Measurements from ENCODE around the gene MAGI1.

The MAGI1 gene

DNA sequence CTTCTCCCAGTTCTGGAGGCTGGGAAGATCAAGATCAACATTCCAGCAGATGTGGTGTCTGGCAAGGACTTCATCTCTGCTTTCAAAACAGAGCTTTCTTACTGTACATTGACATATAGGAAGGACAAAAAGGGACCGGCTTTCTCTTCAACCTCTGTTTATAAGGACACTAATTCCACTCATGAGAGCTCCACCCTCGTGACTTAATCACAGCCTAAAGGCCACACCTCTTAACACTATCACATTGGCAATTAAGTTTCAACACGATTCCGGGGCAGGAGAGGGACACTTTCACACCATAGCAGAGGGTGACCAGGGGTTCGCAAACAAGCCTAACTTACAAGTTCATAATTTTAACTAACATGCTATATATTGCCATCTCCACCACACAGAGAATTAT, 231.5 kb downstream of the MAGI1 start:
- no peak for DNase-seq (ENCODE audit: low read depth)

DNA sequence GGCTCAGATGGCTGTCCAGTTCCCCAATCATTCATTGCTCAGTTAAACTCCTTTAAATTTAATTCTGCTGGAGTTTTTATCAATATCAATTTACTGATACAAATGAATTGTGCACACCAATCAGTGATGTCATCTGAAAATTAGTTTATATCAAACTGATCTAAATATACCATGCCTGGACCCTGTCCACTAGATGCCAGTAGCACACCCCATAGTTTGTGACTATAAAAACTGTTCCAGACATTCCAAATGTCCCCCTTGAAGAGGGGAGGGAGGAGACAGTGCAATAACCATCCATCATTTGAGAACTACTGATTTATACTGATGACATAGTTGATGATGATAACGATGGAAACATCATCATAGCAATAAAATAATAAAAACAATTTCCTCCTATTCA, 232.1 kb downstream of the MAGI1 start:
- no peak for DNase-seq (ENCODE audit: low read depth)

DNA sequence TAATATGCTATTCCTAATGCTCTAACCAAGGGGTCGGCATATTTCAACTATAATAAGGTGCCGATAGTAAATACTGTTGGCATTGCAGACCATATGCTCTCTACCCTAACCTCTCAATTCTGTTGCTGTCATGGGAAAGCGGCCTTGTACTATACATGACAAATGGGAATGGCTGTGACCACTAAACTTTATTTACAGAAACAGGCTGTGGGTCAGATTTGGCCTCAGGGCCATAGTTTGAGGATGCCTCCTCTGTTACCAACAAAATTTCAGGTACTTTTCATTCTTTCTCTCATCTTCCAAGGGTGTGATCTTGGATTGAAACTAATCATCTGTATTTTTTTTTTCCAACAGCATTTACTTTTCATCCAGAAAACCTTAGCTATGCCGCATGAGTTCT, 242.0 kb downstream of the MAGI1 start:
- no peak for DNase-seq (ENCODE audit: low read depth)

DNA sequence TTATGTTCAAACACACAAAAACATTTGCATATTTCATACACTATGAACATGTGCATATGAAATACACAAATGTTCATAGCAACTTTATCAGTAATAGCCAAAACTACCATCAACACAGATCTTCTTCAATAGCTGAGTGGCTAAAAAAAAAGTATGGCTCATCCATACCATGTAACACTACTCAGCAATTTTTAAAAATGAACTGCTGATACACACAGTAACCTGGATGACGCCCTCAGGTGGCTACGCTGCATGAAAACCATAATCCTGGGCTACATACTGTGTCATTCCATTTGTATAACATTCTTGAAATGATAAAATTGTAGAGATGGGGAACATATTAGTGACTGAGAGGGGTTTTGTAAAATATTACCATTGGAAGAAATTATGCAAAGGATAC, 243.6 kb downstream of the MAGI1 start:
- DNase-seq (ENCODE audit: low read depth): no peak

DNA sequence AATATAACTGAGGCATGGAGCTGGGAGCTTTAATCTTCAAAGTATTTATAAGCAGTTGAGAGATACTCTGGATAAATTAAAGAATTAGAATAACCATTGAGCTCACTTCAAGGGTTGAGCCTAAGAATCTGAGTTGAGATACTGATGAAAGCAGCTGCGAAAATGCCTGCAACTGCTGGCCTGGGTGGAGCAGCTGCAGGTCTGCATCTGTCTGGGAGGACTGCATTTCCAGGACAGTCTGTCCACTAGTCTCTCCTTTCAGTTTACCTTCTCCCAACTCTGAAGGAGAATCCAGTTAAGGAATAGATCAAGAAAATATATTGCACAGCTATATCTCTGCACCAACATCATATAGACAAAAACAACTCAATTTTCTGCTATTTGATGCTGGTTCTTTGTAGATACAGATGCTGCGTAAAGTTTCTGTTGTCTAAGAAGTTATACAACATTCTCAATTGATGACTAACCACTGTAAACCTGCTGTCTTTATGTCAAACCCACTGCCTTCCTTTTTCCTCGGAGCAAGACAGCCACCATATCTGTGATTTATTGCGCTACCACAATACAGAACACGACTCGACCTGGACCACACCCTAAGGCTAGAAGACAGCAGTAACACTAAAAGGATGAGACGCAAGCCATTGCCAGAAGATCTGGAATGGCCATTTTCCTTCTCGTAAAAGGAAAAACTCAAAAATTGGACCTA, 245.1 kb downstream of the MAGI1 start:
- peak; percentile 51 for DNase-seq (ENCODE audit: low read depth)

DNA sequence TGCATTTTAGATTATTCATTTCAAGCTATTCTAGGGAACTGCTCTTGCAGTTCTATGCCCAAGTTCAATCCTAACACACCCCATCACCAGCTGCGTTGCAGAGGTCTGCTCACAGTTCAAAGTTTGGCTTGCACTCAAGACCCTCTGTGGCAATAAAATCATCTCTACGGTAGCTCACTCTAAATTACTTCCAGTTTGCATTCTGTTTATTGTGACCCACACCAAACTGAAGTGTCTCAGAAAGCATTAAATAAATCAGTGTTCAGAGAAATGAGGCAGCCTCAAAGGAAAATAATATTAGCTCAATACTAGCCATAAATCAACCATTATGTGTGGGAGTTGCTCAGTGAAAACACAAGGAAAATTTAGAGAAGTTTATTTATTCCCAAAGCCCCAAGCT, 250.3 kb downstream of the MAGI1 start:
- no peak for DNase-seq (ENCODE audit: low read depth)

DNA sequence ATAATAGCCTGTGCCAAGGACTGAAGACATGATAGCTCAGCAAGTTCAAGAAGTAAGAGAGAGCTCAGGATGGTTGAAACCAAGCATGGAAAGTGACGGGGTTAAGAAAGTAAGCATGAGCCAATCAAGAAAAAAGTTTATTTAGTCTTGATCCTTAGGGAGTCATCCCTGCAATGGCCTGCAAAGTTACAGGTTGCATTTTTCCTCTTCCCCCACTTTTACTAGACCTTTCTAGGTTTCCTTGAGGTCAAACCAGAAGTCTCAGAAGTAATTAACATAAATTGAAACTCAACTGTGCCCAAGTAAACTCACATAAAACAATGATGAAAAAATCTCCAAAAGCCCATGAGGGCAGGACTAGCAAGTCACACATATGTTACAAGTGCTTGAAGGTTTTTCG, 250.9 kb downstream of the MAGI1 start:
- no peak for DNase-seq (ENCODE audit: low read depth)

DNA sequence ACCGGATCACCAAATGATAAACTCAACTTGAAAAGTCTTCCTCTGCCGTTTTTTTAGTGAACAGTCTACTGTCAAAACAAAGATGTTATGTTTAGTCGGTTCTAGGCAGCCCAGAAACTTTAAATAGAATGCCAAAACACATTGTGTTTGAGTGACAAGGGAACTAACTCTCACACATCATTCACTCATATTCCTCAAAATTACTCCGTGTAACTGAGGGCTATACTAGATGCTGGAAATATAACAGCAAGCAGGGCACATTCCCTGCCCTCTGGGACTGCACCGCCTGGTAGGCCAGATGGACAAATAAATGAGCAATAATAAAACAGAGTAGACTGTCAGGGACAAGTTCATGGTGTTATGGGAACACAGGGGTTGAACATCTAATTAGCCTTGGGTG, 251.4 kb downstream of the MAGI1 start:
- no peak for DNase-seq (ENCODE audit: low read depth)

DNA sequence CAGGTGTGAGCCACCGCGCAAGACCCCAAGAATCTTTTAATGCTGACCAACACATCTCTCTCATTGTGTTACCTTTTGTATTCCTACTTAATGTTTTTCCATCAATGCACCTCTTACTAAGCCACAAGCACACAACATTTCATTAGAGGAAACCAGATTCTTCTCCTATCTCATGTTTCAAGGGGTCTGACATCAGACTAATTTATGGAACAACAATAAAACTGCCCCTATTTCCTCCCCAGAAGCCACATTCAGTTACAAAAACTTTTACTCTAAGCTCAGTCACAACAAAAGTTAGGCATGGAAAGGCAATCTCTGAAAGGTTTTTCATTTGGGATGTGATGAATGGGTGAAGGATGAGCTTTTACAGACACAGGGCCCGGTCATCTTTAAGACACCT, 251.8 kb downstream of the MAGI1 start:
- no peak for DNase-seq (ENCODE audit: low read depth)

DNA sequence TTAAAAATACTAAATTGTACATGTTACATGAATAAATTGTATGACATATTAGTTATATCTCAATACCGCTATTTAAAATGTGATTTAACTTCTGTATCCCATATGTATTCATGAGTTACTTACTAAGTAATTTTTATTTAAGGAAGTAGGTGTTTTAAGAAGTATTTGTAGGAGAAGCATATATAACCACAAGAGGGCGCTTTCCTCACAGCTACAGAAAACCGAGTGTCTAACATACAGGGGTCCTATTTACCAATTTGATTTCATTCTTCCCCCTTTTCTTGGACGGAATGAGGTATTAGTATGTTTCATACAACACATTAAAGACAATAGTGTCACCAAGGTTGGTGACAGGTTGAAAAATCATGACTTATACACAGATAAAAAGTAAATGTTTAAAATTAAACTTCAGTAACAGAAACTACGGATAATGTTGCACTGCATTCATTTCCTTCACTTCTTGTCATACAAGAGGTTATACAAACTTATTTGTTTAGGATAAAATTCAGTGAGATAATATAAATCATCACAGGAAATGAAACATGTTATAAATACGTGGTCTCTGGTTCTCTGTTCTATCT, 253.6 kb downstream of the MAGI1 start:
- peak; percentile 72 for DNase-seq (ENCODE audit: low read depth)

DNA sequence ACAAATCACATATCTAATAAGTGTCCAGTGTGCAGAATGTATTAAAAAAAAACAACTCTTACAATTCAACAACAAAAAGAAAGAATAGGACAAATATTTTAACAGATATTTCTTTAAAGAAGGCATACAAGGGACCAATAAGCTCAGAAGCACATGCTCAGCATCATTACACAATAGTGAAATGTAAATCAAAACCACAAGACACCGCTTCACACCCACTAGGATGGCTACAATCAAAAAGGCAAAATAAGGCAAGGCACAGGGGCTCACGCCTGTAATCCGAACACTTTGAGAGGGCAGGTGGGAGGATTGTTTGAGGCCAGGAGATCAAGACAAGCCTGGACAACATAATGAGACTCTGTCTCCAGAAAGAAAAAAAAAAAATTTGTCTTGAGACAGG, 255.6 kb downstream of the MAGI1 start:
- no peak for DNase-seq (ENCODE audit: low read depth)

DNA sequence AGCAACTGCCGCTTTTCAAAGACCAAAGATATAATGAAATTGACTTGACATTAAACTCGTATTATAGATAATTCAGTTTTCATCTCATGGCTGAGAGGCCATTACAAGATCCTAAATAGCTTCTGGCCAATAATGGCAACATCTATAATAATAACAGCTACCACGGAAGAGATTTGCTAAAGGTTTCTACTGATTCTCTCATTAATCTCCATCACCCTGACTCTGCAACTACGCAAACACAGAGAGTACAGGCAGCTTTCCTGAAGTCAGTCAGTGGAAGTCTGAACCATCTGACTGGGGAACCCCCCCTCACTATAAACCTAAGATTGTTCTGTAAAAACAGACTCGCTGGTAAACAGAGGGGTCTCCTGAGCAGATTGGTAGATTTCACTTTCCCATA, 257.1 kb downstream of the MAGI1 start:
- DNase-seq (ENCODE audit: low read depth): no peak

DNA sequence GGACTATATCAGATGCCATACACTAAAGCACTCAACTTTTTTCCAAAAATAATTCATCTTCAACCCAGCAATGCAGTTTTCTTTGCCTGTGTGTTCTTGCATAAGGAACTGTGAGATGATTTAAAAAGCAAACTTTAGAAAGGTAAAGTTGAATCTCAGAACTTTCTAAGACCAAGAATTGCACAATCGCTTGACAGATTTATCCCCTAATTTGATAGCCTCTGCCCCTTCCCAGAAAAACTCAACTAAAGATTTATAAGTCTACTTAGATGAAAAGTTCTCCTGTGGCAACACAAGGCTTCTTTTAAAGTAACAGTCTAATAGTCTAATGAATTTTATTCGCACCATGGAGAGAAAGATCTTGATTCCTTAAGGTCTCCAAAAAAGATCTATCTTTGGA, 259.3 kb downstream of the MAGI1 start:
- DNase-seq (ENCODE audit: low read depth): no peak

DNA sequence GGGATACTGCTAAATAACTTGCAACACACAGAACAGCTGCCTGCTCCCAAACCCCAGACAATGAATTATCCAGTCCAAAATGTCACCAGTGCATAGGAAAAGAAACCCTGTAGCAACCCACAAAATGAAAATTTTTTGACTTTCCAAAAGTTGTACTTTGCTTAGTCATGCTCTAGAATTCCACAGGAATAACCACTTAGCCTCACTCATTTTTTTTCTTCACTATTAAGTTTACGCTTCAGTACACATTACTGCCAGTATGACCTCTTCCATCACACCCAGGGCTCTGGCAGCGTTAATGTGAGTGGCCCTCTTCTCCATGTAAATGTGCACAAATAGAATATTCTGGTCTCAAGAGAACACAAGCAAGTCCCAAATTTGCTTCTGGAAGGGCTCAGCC, 259.8 kb downstream of the MAGI1 start:
- no peak for DNase-seq (ENCODE audit: low read depth)

DNA sequence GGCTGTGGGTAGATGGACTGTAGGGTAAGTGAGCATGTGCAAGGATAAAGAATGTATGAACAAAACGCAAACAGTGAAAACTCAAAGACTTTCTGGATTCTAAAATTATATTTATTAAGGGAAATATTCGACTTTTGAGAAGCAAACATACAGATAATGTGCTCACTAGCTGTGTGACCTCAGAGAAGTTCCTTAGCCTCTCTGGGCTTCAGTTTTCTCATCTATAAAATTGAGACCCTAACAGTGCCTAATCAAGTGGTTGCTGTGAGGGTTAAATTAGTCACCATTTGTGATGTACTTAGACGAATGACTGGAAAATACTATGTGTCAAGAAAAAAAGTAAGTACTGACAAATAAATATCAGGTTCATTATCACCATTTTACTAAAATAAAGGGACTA, 261.7 kb downstream of the MAGI1 start:
- no peak for DNase-seq (ENCODE audit: low read depth)

DNA sequence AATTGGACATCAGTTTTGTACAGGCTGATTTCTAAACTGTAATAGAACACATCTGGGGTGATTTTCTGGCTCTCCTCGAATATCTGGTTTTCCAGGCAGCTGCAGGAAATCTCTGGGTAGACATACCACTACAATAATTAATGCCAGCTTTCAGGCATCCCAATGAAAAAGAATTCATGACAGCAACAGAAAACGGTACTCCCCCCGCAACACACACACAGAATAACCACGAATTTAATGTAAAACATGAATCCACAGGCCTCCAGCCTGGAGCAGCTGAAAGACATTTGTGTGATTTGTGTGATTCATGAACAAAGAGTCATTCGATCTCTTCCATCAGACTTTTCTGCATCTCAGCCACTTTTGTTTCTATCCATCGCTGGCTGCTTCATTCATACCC, 262.2 kb downstream of the MAGI1 start:
- DNase-seq (ENCODE audit: low read depth): no peak

DNA sequence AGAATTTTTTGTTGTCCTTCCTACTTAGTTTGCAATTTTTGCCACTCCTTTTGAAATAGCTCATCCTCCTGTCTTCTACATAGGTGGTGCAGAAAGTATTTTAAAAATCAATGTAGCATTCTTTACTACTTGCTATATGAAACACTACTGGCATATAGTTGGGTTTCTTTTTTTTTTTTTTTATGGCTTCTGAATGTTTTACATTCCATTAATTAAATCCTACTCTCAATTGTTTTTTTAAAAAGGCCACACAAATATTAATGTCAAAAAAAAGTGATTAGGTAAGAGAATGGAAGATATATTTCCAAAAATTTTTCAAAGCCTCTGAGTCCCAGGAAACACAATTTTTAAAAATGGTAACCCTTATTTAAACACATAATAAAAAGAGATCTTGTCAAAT, 262.6 kb downstream of the MAGI1 start:
- DNase-seq (ENCODE audit: low read depth): no peak

DNA sequence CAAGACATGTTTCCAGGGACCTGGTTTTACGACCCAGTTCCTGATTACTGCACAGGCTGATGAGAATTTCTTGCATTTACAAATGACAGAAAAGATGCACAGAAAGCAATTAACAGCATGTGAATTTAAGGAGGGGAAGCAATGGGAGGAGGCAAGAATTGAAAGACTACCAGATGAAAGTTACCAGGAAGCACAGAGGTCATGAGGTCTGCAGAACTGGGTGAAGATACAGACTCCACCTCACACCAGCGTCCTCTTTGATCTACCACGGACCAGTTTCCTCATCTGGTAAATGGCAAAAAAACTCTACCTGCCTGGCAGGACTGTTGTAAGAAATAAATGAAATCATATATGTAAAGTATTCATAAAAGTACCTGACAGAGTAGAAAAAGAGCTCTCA, 266.0 kb downstream of the MAGI1 start:
- DNase-seq (ENCODE audit: low read depth): no peak

DNA sequence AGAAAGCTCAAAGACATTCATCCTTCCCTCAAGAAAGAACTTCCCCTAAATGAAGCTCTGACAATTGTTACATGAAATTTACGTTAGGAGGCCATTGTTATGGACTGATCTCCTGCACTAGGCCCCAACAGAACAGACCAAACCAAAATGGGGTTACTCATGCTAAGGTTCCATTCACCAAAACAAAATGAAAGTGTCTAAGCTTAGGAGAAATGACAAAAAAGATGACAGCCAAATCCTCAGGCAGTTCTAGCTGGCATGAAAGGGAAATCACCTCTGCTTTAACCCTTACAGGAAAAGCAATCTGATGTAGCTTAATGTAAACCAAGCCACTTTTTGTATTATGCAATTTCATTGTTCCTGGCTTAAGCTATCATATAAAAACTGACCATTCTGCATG, 271.2 kb downstream of the MAGI1 start:
- no peak for DNase-seq (ENCODE audit: low read depth)

DNA sequence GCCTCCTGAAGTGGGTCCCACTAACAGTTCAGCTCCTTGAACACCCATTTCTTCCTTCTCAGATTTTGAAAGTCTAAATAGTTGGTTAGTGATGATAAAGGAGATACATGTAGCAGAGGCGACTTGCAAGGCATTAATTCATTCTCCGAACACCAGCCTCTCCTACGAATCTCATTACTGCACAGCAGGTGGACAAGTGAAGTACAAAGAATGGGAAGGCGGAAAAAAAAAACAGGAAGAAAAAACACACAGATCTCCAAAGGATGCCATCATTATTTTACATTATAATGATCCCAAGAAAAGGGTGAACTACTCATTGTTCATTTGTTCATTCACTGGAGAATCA, 276.5 kb downstream of the MAGI1 start:
- DNase-seq (ENCODE audit: low read depth): no peak

DNA sequence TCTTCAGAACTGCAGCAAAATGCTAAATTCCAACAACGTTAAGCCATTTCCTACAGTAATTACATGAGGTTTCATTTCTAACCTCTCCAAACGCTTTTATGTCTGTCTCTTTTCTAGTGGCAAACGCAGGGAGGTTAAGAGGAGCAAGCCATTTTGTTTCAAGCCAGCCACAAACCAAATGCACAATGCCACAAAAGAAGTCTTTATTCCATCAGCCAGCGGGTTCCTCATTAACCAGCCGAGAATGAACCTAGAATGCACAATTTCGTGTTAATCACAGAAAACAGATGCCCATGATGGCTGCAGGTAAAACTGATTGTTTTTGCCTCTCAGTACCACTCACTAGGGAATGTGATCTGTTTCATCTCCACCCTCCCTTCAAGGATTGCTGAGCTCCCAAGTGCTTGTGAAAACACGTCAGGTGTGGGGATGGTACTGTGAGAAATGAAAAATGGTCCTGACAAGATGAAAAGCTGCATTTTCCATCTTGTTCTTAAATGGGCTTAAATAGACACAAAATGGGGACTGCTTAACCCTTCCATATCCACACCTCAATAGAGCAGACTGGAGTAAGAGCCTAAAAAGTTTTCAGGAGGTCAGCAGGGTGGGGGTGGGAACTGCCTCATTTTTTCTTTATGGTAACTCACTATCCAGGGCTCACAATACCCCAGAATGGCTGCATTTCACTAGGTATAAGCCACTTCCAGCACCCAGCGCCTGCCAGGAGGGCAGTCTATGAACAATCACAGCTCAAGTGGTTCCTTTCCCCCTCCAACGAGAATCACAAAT, 277.1 kb downstream of the MAGI1 start:
- no peak for DNase-seq (ENCODE audit: low read depth)

DNA sequence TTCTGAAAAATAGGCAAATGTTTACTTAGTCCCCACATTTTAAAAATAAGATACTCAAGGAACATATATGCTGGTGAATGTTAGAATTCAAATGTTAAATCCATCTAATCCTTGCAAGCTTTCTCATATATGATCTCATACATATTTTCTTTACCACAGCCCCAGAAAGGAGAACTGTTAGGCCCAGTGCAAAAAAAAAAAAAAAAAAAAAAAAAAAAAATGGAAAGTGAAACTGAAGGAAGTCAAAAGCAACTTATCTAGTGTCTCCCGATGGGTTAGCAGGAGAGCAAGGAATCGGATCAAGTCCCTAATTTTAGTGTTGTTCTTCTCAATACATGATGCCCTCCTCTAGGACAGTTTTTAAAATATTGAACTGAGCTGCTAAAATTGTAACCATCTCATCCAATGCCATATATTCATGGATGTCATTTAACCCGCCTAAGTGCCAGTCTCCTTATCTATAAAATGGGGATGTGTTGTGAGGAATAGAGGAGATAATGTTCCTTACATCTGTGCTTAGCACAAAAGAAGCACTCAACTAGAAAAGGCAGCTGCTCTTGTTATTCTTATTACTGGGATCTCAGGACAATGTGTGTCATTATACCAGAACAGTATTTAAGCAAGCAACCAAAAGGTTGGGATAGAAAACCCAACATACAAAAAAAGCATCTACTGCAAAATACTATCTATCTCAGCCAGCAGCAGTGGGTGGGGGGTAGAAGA, 279.7 kb downstream of the MAGI1 start:
- peak; percentile 7 for DNase-seq (ENCODE audit: low read depth)

DNA sequence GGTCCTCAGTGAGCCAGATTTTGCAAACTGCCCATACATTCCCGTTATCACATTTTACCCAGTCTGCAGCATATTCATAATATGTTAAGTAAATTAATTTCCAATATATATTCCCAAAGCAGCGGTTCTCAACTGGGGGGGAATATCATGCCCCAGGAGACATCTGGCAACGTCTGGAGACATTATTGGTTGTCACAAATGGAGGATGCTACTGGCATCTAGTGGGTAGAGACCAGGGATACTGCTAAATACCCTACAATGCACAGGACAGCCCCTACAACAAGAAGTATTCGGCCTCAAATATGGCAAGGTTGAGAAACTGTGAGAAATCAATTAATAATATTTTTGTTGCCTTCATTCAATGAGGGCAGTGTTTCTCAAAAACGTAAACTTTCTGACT, 280.3 kb downstream of the MAGI1 start:
- no peak for DNase-seq (ENCODE audit: low read depth)

All from ELR (cell line).